ENCODE data around the gene NBPF9.
"Not testable (repeated sequence)": the region's sequence is repeated elsewhere in the genome, so short reads cannot be mapped to it uniquely, and the experiment has no call there.

DNA sequence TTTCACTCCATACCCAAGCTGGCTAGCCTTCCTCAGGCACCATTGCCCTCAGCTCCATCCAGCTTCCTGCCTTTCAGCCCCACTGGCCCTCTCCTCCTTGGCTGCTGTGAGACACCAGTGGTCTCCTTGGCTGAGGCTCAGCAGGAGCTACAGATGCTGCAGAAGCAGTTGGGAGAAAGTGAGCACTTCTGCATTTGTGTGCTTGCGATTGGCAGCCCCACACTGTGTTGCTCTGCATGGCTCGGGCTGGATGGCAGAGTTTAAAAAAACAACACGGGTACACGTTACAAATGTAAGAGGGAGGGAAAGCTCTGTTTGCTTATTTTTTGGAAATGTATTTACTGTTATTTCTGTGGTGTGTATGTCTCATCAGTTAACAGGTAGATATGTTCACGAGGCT is 90.8 kb downstream of the NBPF9 start:
- TF ChIP-seq, protein P1, sequence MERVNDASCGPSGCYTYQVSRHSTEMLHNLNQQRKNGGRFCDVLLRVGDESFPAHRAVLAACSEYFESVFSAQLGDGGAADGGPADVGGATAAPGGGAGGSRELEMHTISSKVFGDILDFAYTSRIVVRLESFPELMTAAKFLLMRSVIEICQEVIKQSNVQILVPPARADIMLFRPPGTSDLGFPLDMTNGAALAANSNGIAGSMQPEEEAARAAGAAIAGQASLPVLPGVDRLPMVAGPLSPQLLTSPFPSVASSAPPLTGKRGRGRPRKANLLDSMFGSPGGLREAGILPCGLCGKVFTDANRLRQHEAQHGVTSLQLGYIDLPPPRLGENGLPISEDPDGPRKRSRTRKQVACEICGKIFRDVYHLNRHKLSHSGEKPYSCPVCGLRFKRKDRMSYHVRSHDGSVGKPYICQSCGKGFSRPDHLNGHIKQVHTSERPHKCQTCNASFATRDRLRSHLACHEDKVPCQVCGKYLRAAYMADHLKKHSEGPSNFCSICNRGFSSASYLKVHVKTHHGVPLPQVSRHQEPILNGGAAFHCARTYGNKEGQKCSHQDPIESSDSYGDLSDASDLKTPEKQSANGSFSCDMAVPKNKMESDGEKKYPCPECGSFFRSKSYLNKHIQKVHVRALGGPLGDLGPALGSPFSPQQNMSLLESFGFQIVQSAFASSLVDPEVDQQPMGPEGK (CRISPR knock-in tag; IDR thresholded peaks at IDR 0.05; ENCODE audit: borderline replicate concordance) = not testable (repeated sequence)
- TF ChIP-seq, protein P2, sequence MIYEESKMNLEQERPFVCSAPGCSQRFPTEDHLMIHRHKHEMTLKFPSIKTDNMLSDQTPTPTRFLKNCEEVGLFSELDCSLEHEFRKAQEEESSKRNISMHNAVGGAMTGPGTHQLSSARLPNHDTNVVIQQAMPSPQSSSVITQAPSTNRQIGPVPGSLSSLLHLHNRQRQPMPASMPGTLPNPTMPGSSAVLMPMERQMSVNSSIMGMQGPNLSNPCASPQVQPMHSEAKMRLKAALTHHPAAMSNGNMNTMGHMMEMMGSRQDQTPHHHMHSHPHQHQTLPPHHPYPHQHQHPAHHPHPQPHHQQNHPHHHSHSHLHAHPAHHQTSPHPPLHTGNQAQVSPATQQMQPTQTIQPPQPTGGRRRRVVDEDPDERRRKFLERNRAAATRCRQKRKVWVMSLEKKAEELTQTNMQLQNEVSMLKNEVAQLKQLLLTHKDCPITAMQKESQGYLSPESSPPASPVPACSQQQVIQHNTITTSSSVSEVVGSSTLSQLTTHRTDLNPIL (CRISPR knock-in tag; IDR thresholded peaks at IDR 0.05; ENCODE audit: low read depth) = not testable (repeated sequence)
- TF ChIP-seq TCF4 (CRISPR knock-in tag; IDR thresholded peaks at IDR 0.05; ENCODE audit: borderline replicate concordance); PPARA (CRISPR knock-in tag; IDR thresholded peaks at IDR 0.05; ENCODE audit: borderline replicate concordance); ZNF565 (CRISPR knock-in tag; conservative IDR thresholded peaks at IDR 0.05; ENCODE audit: low read depth); ESRRG (CRISPR knock-in tag; IDR thresholded peaks at IDR 0.05): not testable (repeated sequence)
- TF ChIP-seq, protein P3, sequence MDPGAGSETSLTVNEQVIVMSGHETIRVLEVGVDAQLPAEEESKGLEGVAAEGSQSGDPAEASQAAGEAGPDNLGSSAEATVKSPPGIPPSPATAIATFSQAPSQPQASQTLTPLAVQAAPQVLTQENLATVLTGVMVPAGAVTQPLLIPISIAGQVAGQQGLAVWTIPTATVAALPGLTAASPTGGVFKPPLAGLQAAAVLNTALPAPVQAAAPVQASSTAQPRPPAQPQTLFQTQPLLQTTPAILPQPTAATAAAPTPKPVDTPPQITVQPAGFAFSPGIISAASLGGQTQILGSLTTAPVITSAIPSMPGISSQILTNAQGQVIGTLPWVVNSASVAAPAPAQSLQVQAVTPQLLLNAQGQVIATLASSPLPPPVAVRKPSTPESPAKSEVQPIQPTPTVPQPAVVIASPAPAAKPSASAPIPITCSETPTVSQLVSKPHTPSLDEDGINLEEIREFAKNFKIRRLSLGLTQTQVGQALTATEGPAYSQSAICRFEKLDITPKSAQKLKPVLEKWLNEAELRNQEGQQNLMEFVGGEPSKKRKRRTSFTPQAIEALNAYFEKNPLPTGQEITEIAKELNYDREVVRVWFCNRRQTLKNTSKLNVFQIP (CRISPR knock-in tag; IDR thresholded peaks at IDR 0.05; ENCODE audit: borderline replicate concordance, low read depth) = not testable (repeated sequence)
